ENCODE data around the gene PRKCI. TPM values are rescaled to one million over a fixed set of nuclear protein-coding genes. Genes with fewer than 3 reads are reported as not detected.

Gene PRKCI
- total and polyA plus RNA-seq, 9 of the 15 experiments (the other 6 are each of a cell fraction or from before 2014, with no cell fraction given) = 10.5 to 43.2 (median 31.4) TPM

DNA sequence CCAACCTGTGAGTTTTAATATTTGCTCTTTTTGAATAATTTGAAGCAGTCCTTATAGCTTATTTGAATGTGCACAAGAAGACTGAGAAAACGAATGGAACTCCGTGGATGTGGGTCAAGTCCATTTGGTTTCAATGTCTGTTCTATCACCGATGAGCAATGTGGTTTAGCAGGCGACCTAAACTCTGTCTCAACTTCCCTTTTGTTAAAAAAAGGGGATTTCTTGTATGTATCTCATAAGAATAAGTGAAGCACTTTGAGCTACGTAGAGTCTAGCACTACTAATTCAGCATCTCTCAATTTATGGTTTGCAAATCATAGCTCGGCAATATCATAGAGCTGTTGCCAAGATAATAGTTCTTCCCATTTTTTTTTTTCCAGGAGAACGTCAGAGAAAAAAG is 130.7 kb downstream of the PRKCI start:
- no TSS peak for BruUV-seq (replicated peaks)
- Histone ChIP-seq H3K9me1 (ENCODE audit: control insufficient read depth, insufficient read depth, low read length) (no peaks in the 10 kb centered on the region), H3K9ac (ENCODE audit: insufficient read depth in 1 of 2, low read depth in 2 of 2, low read length in 2 of 2) (no peak overlapping the region), H2AFZ (ENCODE audit: low read depth, low read length) (no peak overlapping the region), H3K9me3 (replicated peaks; ENCODE audit: control insufficient read depth, insufficient read depth, low read depth, low read length) (no peaks in the 10 kb centered on the region), H3K36me3 (ENCODE audit: control insufficient read depth, insufficient read depth, low read length) (no peaks in the 10 kb centered on the region), H3K4me1 (replicated peaks in 1 of 2; ENCODE audit: control insufficient read depth in 2 of 2, insufficient read depth in 2 of 2, low read length in 2 of 2) (peaks cover 4 to 20% of the 10 kb centered on the region in 2 experiments), H3K79me2 (ENCODE audit: control insufficient read depth, insufficient read depth, low read length) (peaks cover 2% of the 10 kb centered on the region; the same call in 1 of the 3 replicates), H3K27me3 (ENCODE audit: control insufficient read depth in 2 of 2, insufficient read depth in 2 of 2, low read length in 2 of 2) (no peaks in the 10 kb centered on the region), H3K4me2 (ENCODE audit: insufficient read depth, low read length) (no peak overlapping the region), H3K27ac (ENCODE audit: extremely low read depth, low read depth, low read length) (no peak overlapping the region), H4K20me1 (replicated peaks; ENCODE audit: control insufficient read depth, insufficient read depth, low read length) (no peaks in the 10 kb centered on the region), H3K4me3 (no peak overlapping the region)
- 59% methylated on average over 7 of the region's 7 CpGs for WGBS (ENCODE audit: insufficient coverage, low coverage, missing lambda C conversion rate)
- no peak for ATAC-seq
- POLR2A ChIA-PET = interaction anchor here (1.2 kb wide), 1 partner anchor 12 kb away, joined by 3 read pairs; no protein-coding TSS in a partner anchor
- intact Hi-C loops (cut with micrococcal nuclease) (loop anchor here (10.0 kb wide), 1 partner anchor 168 kb away; the partner anchor contains the start of gene PHC3), in situ Hi-C loops (cut with MboI) (no loop called here)
- no peak for DNase-seq (ENCODE audit: extremely low read depth in 1 of 4, low spot score in 3 of 4)
- CTCF ChIA-PET (ENCODE audit: low intra/inter-chr PET ratio) = no interaction called here
- TF ChIP-seq KDM5B (IDR thresholded peaks at IDR 0.05; ENCODE audit: insufficient replicate concordance, low read depth, low read length) (no peak), ETS2 (tag; IDR thresholded peaks at IDR 0.05; ENCODE audit: borderline replicate concordance, poor library complexity, severe bottlenecking) (no peak), ZEB2 (IDR thresholded peaks at IDR 0.05) (no peak), SNRNP70 (optimal IDR thresholded peaks at IDR 0.05; ENCODE audit: low read depth, low read length) (no peak), SNIP1 (IDR thresholded peaks at IDR 0.05; ENCODE audit: low read depth) (no peak), TAF15 (IDR thresholded peaks at IDR 0.05; ENCODE audit: low read depth, low read length) (no peak), ZNF140 (CRISPR knock-in tag; IDR thresholded peaks at IDR 0.05) (no peak), FOXK2 (conservative IDR thresholded peaks at IDR 0.05 in 1 of 2, IDR thresholded peaks at IDR 0.05 in 1 of 2; ENCODE audit: low read depth in 2 of 2) (no peak), C11orf30 (IDR thresholded peaks at IDR 0.05; ENCODE audit: low read depth) (no peak), RB1 (IDR thresholded peaks at IDR 0.05; ENCODE audit: low read depth) (no peak), CBX5 (IDR thresholded peaks at IDR 0.05; ENCODE audit: borderline replicate concordance, low read depth) (no peak), MTA1 (IDR thresholded peaks at IDR 0.05; ENCODE audit: borderline replicate concordance) (no peak), RBBP5 (IDR thresholded peaks at IDR 0.05; ENCODE audit: borderline replicate concordance, insufficient read depth, low read length, poor library complexity, severe bottlenecking) (no peak), RFX1 (IDR thresholded peaks at IDR 0.05) (no peak)
- TF ChIP-seq, protein P1, sequence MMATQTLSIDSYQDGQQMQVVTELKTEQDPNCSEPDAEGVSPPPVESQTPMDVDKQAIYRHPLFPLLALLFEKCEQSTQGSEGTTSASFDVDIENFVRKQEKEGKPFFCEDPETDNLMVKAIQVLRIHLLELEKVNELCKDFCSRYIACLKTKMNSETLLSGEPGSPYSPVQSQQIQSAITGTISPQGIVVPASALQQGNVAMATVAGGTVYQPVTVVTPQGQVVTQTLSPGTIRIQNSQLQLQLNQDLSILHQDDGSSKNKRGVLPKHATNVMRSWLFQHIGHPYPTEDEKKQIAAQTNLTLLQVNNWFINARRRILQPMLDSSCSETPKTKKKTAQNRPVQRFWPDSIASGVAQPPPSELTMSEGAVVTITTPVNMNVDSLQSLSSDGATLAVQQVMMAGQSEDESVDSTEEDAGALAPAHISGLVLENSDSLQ (IDR thresholded peaks at IDR 0.05) = no peak
- TF ChIP-seq, protein P2, sequence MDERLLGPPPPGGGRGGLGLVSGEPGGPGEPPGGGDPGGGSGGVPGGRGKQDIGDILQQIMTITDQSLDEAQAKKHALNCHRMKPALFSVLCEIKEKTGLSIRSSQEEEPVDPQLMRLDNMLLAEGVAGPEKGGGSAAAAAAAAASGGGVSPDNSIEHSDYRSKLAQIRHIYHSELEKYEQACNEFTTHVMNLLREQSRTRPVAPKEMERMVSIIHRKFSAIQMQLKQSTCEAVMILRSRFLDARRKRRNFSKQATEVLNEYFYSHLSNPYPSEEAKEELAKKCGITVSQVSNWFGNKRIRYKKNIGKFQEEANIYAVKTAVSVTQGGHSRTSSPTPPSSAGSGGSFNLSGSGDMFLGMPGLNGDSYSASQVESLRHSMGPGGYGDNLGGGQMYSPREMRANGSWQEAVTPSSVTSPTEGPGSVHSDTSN (CRISPR knock-in tag; IDR thresholded peaks at IDR 0.05; ENCODE audit: low read depth) = no peak
- TF ChIP-seq, protein P2 (tag; conservative IDR thresholded peaks at IDR 0.05; ENCODE audit: low read depth) = no peak
- TF ChIP-seq, protein P3, sequence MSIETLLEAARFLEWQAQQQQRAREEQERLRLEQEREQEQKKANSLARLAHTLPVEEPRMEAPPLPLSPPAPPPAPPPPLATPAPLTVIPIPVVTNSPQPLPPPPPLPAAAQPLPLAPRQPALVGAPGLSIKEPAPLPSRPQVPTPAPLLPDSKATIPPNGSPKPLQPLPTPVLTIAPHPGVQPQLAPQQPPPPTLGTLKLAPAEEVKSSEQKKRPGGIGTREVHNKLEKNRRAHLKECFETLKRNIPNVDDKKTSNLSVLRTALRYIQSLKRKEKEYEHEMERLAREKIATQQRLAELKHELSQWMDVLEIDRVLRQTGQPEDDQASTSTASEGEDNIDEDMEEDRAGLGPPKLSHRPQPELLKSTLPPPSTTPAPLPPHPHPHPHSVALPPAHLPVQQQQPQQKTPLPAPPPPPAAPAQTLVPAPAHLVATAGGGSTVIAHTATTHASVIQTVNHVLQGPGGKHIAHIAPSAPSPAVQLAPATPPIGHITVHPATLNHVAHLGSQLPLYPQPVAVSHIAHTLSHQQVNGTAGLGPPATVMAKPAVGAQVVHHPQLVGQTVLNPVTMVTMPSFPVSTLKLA (conservative IDR thresholded peaks at IDR 0.05) = no peak
- FAIRE-seq = no peak

Measured in K562 (cell line).